GM21576 (cell line): ENCODE results near the gene HOXB2.

ENCODE experiments used
- ATAC-seq: cut with Tn5 transposase; IDR thresholded peaks from one replicate; pipeline ENCODE4 v1.9.1; 2021; ENCODE audit warnings: mild to moderate bottlenecking, moderate library complexity; ENCODE audit not compliant: unreplicated experiment

The HOXB2 gene

GRCh38 chr17:48545022-48545375, at the start of gene HOXB2:
TSS of gene HOXB2 (minus strand) at chr17:48545109. CDS start at chr17:48544911, 198 bp downstream.
- no peak for ATAC-seq

- no peak for ATAC-seq
These were observed 49.1 kb upstream of the HOXB2 start for GRCh38 chr17:48593840-48594537.

- no peak for ATAC-seq
These were observed 48.4 kb upstream of the HOXB2 start, which contains the start of gene HOXB5 for GRCh38 chr17:48593126-48593829. TSS of gene HOXB5 (minus strand) at chr17:48593779. CDS start at chr17:48593682, 97 bp downstream.

GRCh38 chr17:48592577-48592976, 47.7 kb upstream of the HOXB2 start:
- ATAC-seq, result no peak

GRCh38 chr17:48592057-48592514, 47.2 kb upstream of the HOXB2 start:
- ATAC-seq, result no peak

GRCh38 chr17:48591255-48592056, 46.5 kb upstream of the HOXB2 start:
- ATAC-seq, result no peak

- ATAC-seq, result no peak
These were observed 45.8 kb upstream of the HOXB2 start for GRCh38 chr17:48590607-48591161.

- ATAC-seq, result no peak
These were observed 45.1 kb upstream of the HOXB2 start, which contains the start of gene HOXB3 for GRCh38 chr17:48589831-48590606. TSS of gene HOXB3 (minus strand) at chr17:48590241. CDS start at chr17:48552474, 37,767 bp downstream.

GRCh38 chr17:48589060-48589830, 44.3 kb upstream of the HOXB2 start:
- ATAC-seq, result no peak

- no peak for ATAC-seq
These were observed 43.6 kb upstream of the HOXB2 start for GRCh38 chr17:48588528-48588927.

- ATAC-seq, result no peak
These were observed 43.1 kb upstream of the HOXB2 start for GRCh38 chr17:48588074-48588415.

- ATAC-seq, result no peak
These were observed 42.6 kb upstream of the HOXB2 start for GRCh38 chr17:48587276-48588073.

- no peak for ATAC-seq
These were observed 41.7 kb upstream of the HOXB2 start for GRCh38 chr17:48586355-48587258.

GRCh38 chr17:48584223-48584741, 39.4 kb upstream of the HOXB2 start:
- no peak for ATAC-seq

GRCh38 chr17:48583708-48584222, 38.9 kb upstream of the HOXB2 start:
- no peak for ATAC-seq

- ATAC-seq, result no peak
These were observed 37.8 kb upstream of the HOXB2 start for GRCh38 chr17:48582750-48583069.

GRCh38 chr17:48579760-48580554, 35.0 kb upstream of the HOXB2 start:
- no peak for ATAC-seq
